ENCODE data around the gene PRKG1. TPM values are rescaled to one million over a fixed set of nuclear protein-coding genes. Genes with fewer than 3 reads are reported as not detected.

Gene PRKG1
- total and polyA plus RNA-seq, 2 of the 4 experiments (the other 2 are of a cell fraction) = 3.5 to 18.3 TPM

DNA sequence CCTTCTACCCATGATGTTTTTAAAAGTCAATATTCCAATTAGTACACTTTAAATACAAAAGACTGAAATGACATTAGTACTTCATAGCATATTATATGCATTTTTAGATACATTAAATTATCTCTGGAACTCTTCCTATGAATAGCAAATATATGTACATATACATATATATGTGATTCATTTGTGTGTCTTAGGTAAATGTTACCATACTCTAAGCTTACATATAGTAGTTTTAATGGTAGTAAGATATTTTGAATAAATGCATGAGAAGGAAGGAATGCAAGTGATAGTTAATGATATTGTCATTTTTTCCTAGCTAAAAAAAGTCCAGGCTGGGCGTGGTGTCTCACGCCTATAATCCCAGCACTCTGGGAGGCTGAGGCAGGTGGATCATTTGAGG is 671.1 kb downstream of the PRKG1 start:
- ChIA-PET CTCF (interaction anchor here (0.6 kb wide), 1 partner anchor 110 kb away, joined by 3 read pairs; no protein-coding TSS in a partner anchor), POLR2A (ENCODE audit: unreplicated experiment) (no interaction called here)
- dilution Hi-C loops (cut with HindIII; ENCODE audit: low sequenced_read_pairs, unreplicated experiment) (no loop called here), in situ Hi-C loops (cut with MboI; ENCODE audit: low sequenced_read_pairs) (no loop called here), intact Hi-C loops (cut with micrococcal nuclease) (no loop called here)
- no peak overlapping the region for H3K4ac ChIP-seq (ENCODE audit: low read depth, low read length)
- H2AK9ac ChIP-seq (replicated peaks; ENCODE audit: low read depth, low read length, poor library complexity) = no peak overlapping the region
- no peak overlapping the region for H3K18ac ChIP-seq (ENCODE audit: low read depth, low read length)
- DNase-seq (no peak), ATAC-seq (ENCODE audit: low read depth) (no peak)
- BruUV-seq (replicated peaks) = no TSS peak
- no peaks in the 10 kb centered on the region for H3K9me3 ChIP-seq (ENCODE audit: control insufficient read depth, insufficient read depth, low read length)
- no peak overlapping the region for H4K5ac ChIP-seq (ENCODE audit: low read depth, low read length)
- no peak overlapping the region for H3K56ac ChIP-seq (ENCODE audit: extremely low read depth, insufficient read depth, low read length)
- no peaks in the 10 kb centered on the region for H4K20me1 ChIP-seq (ENCODE audit: insufficient read depth, low read length)
- H3K23ac ChIP-seq (ENCODE audit: low read depth, low read length) = no peak overlapping the region
- no peaks in the 10 kb centered on the region for H3K27me3 ChIP-seq (ENCODE audit: control insufficient read depth, insufficient read depth, low read length)
- no peak overlapping the region for H3K14ac ChIP-seq (replicated peaks; ENCODE audit: low read depth, low read length)
- no peak overlapping the region for H2AFZ ChIP-seq (replicated peaks; ENCODE audit: low read length, poor library complexity)
- H3K9me1 ChIP-seq (ENCODE audit: insufficient read depth, low read length) = peaks cover 5% of the 10 kb centered on the region; the same call in 1 of the 2 replicates
- H3K79me1 ChIP-seq (ENCODE audit: low read depth in 1 of 2, low read length in 2 of 2) = peaks cover 0 to 7% of the 10 kb centered on the region in 2 experiments; a peak in 3 of 4 replicates
- H4K91ac ChIP-seq (ENCODE audit: insufficient read depth, low read depth, low read length) = no peak overlapping the region
- WGBS, 2 experiments (ENCODE audit: extremely low coverage in 2 of 2, insufficient read length in 1 of 2) = no CpG with 5 or more reads among the region's 2 CpGs
- H2BK5ac ChIP-seq (ENCODE audit: low read depth, low read length, poor library complexity, severe bottlenecking) = no peak overlapping the region
- no peak overlapping the region for H4K8ac ChIP-seq (ENCODE audit: low read depth in 2 of 2, low read length in 2 of 2)
- peaks cover 4% of the 10 kb centered on the region for H3K4me1 ChIP-seq (ENCODE audit: control insufficient read depth, insufficient read depth, low read length)
- TF ChIP-seq MXI1 (IDR thresholded peaks at IDR 0.05; ENCODE audit: borderline replicate concordance, low read depth, low read length) (no peak), CHD1 (IDR thresholded peaks at IDR 0.05; ENCODE audit: low read depth, low read length) (no peak), BHLHE40 (IDR thresholded peaks at IDR 0.05; ENCODE audit: low read depth, low read length) (no peak), SMC3 (IDR thresholded peaks at IDR 0.05; ENCODE audit: low read depth, low read length) (no peak), NFE2L2 (IDR thresholded peaks at IDR 0.05; ENCODE audit: low read depth, low read length) (no peak), RFX5 (IDR thresholded peaks at IDR 0.05; ENCODE audit: low read depth, low read length) (no peak), MAFK (IDR thresholded peaks at IDR 0.05; ENCODE audit: low read depth, low read length) (no peak)
- TF ChIP-seq, protein P1, sequence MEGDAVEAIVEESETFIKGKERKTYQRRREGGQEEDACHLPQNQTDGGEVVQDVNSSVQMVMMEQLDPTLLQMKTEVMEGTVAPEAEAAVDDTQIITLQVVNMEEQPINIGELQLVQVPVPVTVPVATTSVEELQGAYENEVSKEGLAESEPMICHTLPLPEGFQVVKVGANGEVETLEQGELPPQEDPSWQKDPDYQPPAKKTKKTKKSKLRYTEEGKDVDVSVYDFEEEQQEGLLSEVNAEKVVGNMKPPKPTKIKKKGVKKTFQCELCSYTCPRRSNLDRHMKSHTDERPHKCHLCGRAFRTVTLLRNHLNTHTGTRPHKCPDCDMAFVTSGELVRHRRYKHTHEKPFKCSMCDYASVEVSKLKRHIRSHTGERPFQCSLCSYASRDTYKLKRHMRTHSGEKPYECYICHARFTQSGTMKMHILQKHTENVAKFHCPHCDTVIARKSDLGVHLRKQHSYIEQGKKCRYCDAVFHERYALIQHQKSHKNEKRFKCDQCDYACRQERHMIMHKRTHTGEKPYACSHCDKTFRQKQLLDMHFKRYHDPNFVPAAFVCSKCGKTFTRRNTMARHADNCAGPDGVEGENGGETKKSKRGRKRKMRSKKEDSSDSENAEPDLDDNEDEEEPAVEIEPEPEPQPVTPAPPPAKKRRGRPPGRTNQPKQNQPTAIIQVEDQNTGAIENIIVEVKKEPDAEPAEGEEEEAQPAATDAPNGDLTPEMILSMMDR (conservative IDR thresholded peaks at IDR 0.05; ENCODE audit: low read depth, low read length) = no peak
- TF ChIP-seq, protein P2, sequence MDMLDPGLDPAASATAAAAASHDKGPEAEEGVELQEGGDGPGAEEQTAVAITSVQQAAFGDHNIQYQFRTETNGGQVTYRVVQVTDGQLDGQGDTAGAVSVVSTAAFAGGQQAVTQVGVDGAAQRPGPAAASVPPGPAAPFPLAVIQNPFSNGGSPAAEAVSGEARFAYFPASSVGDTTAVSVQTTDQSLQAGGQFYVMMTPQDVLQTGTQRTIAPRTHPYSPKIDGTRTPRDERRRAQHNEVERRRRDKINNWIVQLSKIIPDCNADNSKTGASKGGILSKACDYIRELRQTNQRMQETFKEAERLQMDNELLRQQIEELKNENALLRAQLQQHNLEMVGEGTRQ (IDR thresholded peaks at IDR 0.05; ENCODE audit: low read depth, low read length) = no peak
- no peak overlapping the region for H3K4me2 ChIP-seq (ENCODE audit: low read depth, low read length)
- H2BK15ac ChIP-seq (ENCODE audit: low read depth, low read length) = no peak overlapping the region
- no peak overlapping the region for H2BK120ac ChIP-seq (ENCODE audit: low read depth, low read length)
- H3K27ac ChIP-seq (ENCODE audit: insufficient read depth, low read length) = no peak overlapping the region
- H3K9ac ChIP-seq (ENCODE audit: low read depth, low read length) = no peak overlapping the region
- no peak overlapping the region for H2AK5ac ChIP-seq (ENCODE audit: low read depth, low read length)
- H3K36me3 ChIP-seq (ENCODE audit: control insufficient read depth, insufficient read depth, low read length) = no peaks in the 10 kb centered on the region
- H3K4me3 ChIP-seq (ENCODE audit: insufficient read depth, low read depth, low read length) = no peak overlapping the region
- H2BK20ac ChIP-seq (ENCODE audit: low read depth, low read length) = no peak overlapping the region
